IPS-NIHi11 (cell line): ENCODE data around the gene TTC6.

Experiments
- DNase-seq: peaks from one replicate; pipeline ENCODE4 v3.0.0; 2012; ENCODE audit warnings: mixed read lengths, low spot score

TTC6 gene

GRCh38 chr14:37623971-37624370 lies 28.5 kb downstream of the TTC6 start:
- no peak for DNase-seq

- no peak for DNase-seq
Observed at GRCh38 chr14:37625597-37626595, 30.5 kb downstream of the TTC6 start.

- DNase-seq, result no peak
Observed at GRCh38 chr14:37637341-37637740, 41.9 kb downstream of the TTC6 start.

- no peak for DNase-seq
Observed at GRCh38 chr14:37638599-37638998, 43.2 kb downstream of the TTC6 start.

- DNase-seq, result no peak
Observed at GRCh38 chr14:37641117-37641516, 45.7 kb downstream of the TTC6 start.

- no peak for DNase-seq
Observed at GRCh38 chr14:37642125-37642524, 46.7 kb downstream of the TTC6 start.

- no peak for DNase-seq
Observed at GRCh38 chr14:37643701-37644100, 48.3 kb downstream of the TTC6 start.
